HEK293 (cell line): ENCODE results near the gene TMEM247.
A peak's percentile ranks its signal among the peaks of the same experiment; 100 is the strongest.

Experiments used
- CTCF ChIA-PET: fragments of 350-600 bp; formaldehyde crosslinking; extraction: SDS; loops from one replicate; lab custom pipeline; 2021; ENCODE audit warnings: antibody characterized with exemption; lab: Yijun Ruan, JAX
- POLR2A ChIA-PET: fragments of 300-600 bp; formaldehyde crosslinking; extraction: SDS; loops from one replicate; lab custom pipeline; 2020; ENCODE audit warnings: antibody characterized with exemption, inconsistent platforms; lab: Yijun Ruan, JAX
- H3K27ac ChIP-seq: fragments of 200-500 bp; sonication (Bioruptor generic); 2 replicates; pipeline ENCODE4 v1.5.1; 2014; ENCODE audit warnings: low read depth, low read length, control low read depth, inconsistent platforms; ENCODE audit errors: extremely low read depth
- H3K36me3 ChIP-seq, 2 experiments: fragments of 200-500 bp in 1 of 2; sonication (Bioruptor generic) in 1 of 2; 1 replicate in 1 of 2; 2 replicates in 1 of 2; pipeline ENCODE4 v1.5.1; 2014 to 2017; ENCODE audit warnings: inconsistent platforms in 2 of 2, low read length in 2 of 2; ENCODE audit not compliant: control insufficient read depth in 2 of 2, insufficient read depth in 1 of 2
- H3K4me1 ChIP-seq: fragments of 200-500 bp; sonication (Bioruptor generic); 2 replicates; pipeline ENCODE4 v1.5.1; 2014; ENCODE audit warnings: mild to moderate bottlenecking, low read length, inconsistent platforms; ENCODE audit not compliant: control insufficient read depth, insufficient read depth
- H3K4me3 ChIP-seq: 2 replicates; pipeline ENCODE4 v1.5.1; 2011; ENCODE audit warnings: low read depth, mild to moderate bottlenecking, control low read depth, low read length, moderate library complexity
- H3K9me3 ChIP-seq: fragments of 200-500 bp; sonication (Bioruptor generic); 2 replicates; pipeline ENCODE4 v1.5.1; 2014; ENCODE audit warnings: low read depth, low read length, inconsistent platforms; ENCODE audit not compliant: control insufficient read depth, insufficient read depth
- BCL11A ChIP-seq: fragments of 450-650 bp; formaldehyde crosslinking; IDR thresholded peaks from 2 replicates; pipeline ENCODE4 v1.5.1; 2016; ENCODE audit warnings: low read depth, missing biosample characterization, missing genetic modification characterization
- GFI1B ChIP-seq: fragments of 450-650 bp; formaldehyde crosslinking; IDR thresholded peaks from 2 replicates; pipeline ENCODE4 v1.5.1; 2016; ENCODE audit warnings: missing biosample characterization, missing genetic modification characterization
- HOXC10 ChIP-seq: sonication (generic); formaldehyde crosslinking; IDR thresholded peaks from 2 replicates; pipeline ENCODE4 v1.8.1; 2023; ENCODE audit warnings: mild to moderate bottlenecking, missing genetic modification reagents
- ZFP69B ChIP-seq: fragments of 450-650 bp; formaldehyde crosslinking; IDR thresholded peaks from 2 replicates; pipeline ENCODE4 v1.5.1; 2016; ENCODE audit warnings: missing biosample characterization, missing genetic modification characterization
- ZNF133 ChIP-seq: fragments of 450-650 bp; formaldehyde crosslinking; IDR thresholded peaks from 2 replicates; pipeline ENCODE4 v1.5.1; 2016; ENCODE audit warnings: missing biosample characterization, missing genetic modification characterization
- ZNF138 ChIP-seq: fragments of 450-650 bp; formaldehyde crosslinking; IDR thresholded peaks from 2 replicates; pipeline ENCODE4 v1.5.1; 2016; ENCODE audit warnings: missing biosample characterization, missing genetic modification characterization, borderline replicate concordance
- ZNF157 ChIP-seq: fragments of 450-650 bp; formaldehyde crosslinking; IDR thresholded peaks from 2 replicates; pipeline ENCODE4 v1.5.1; 2016; ENCODE audit warnings: missing biosample characterization, missing genetic modification characterization
- ZNF211 ChIP-seq: fragments of 450-650 bp; formaldehyde crosslinking; IDR thresholded peaks from 2 replicates; pipeline ENCODE4 v1.5.1; 2016; ENCODE audit warnings: low read depth, missing biosample characterization, missing genetic modification characterization
- ZNF266 ChIP-seq: fragments of 450-650 bp; formaldehyde crosslinking; IDR thresholded peaks from 2 replicates; pipeline ENCODE4 v1.5.1; 2016; ENCODE audit warnings: missing biosample characterization, missing genetic modification characterization, low read depth
- ZNF311 ChIP-seq: fragments of 450-650 bp; formaldehyde crosslinking; IDR thresholded peaks from 2 replicates; pipeline ENCODE4 v1.5.1; 2017; ENCODE audit warnings: missing biosample characterization, missing genetic modification characterization, borderline replicate concordance
- ZNF404 ChIP-seq: fragments of 450-650 bp; formaldehyde crosslinking; IDR thresholded peaks from 2 replicates; pipeline ENCODE4 v1.5.1; 2017; ENCODE audit warnings: missing biosample characterization, missing genetic modification characterization
- ZNF488 ChIP-seq: fragments of 450-650 bp; formaldehyde crosslinking; IDR thresholded peaks from 2 replicates; pipeline ENCODE4 v1.5.1; 2016; ENCODE audit warnings: missing biosample characterization, missing genetic modification characterization
- ZNF610 ChIP-seq: fragments of 450-650 bp; formaldehyde crosslinking; IDR thresholded peaks from 2 replicates; pipeline ENCODE4 v1.5.1; 2016; ENCODE audit warnings: missing biosample characterization, missing genetic modification characterization, borderline replicate concordance
- ZNF623 ChIP-seq: fragments of 450-650 bp; formaldehyde crosslinking; IDR thresholded peaks from 2 replicates; pipeline ENCODE4 v1.5.1; 2016; ENCODE audit warnings: missing biosample characterization, missing genetic modification characterization
- ZNF645 ChIP-seq: fragments of 450-650 bp; formaldehyde crosslinking; IDR thresholded peaks from 2 replicates; pipeline ENCODE4; 2016; ENCODE audit warnings: missing biosample characterization, missing genetic modification characterization
- ZNF654 ChIP-seq: fragments of 450-650 bp; formaldehyde crosslinking; IDR thresholded peaks from 2 replicates; pipeline ENCODE4 v1.5.1; 2016; ENCODE audit warnings: low read depth, missing biosample characterization, missing genetic modification characterization
- ZNF660 ChIP-seq: fragments of 450-650 bp; IDR thresholded peaks from 2 replicates; pipeline ENCODE4 v1.5.1; 2018; ENCODE audit warnings: missing biosample characterization, mild to moderate bottlenecking, missing genetic modification characterization
- ZNF692 ChIP-seq: fragments of 450-650 bp; formaldehyde crosslinking; IDR thresholded peaks from 2 replicates; pipeline ENCODE4 v1.5.1; 2016; ENCODE audit warnings: missing biosample characterization, missing genetic modification characterization
- ZNF701 ChIP-seq: fragments of 450-650 bp; formaldehyde crosslinking; IDR thresholded peaks from 2 replicates; pipeline ENCODE4 v1.5.1; 2016; ENCODE audit warnings: missing biosample characterization, missing genetic modification characterization
- ZNF791 ChIP-seq: fragments of 450-650 bp; formaldehyde crosslinking; IDR thresholded peaks from 2 replicates; pipeline ENCODE4 v1.5.1; 2016; ENCODE audit warnings: missing biosample characterization, missing genetic modification characterization

Gene TMEM247

GRCh38 chr2:46508759-46509158, 29.4 kb downstream of the TMEM247 start:
- TF ChIP-seq ZNF138 (tag by site-specific recombination) (no peak), ZNF157 (tag by site-specific recombination) (no peak), GFI1B (no peak), ZFP69B (tag by site-specific recombination) (no peak), ZNF488 (tag by site-specific recombination) (no peak), ZNF623 (tag by site-specific recombination) (peak; percentile 77), ZNF133 (tag by site-specific recombination) (no peak), ZNF791 (tag by site-specific recombination) (no peak)
- H3K36me3 ChIP-seq = no peaks in the 10 kb centered on the region
- no peak overlapping the region for H3K27ac ChIP-seq
- H3K9me3 ChIP-seq = no peaks in the 10 kb centered on the region
- ChIA-PET CTCF (no interaction called here), POLR2A (no interaction called here)
- H3K4me1 ChIP-seq = no peaks in the 10 kb centered on the region
- no peak overlapping the region for H3K4me3 ChIP-seq

GRCh38 chr2:46509804-46510203, 30.4 kb downstream of the TMEM247 start:
- no peak overlapping the region for H3K27ac ChIP-seq
- H3K36me3 ChIP-seq = no peaks in the 10 kb centered on the region
- no peaks in the 10 kb centered on the region for H3K9me3 ChIP-seq
- CTCF ChIA-PET = interaction anchor here (1.2 kb wide), 1 partner anchor 28 kb away, joined by 3 read pairs; no protein-coding TSS in a partner anchor
- H3K4me3 ChIP-seq = no peak overlapping the region
- POLR2A ChIA-PET = no interaction called here
- no peak for TF ChIP-seq ZNF266 (tag by site-specific recombination)
- no peaks in the 10 kb centered on the region for H3K4me1 ChIP-seq

GRCh38 chr2:46510598-46511177, 31.3 kb downstream of the TMEM247 start:
- Histone ChIP-seq H3K4me3 (no peak overlapping the region), H3K4me1 (no peaks in the 10 kb centered on the region), H3K27ac (no peak overlapping the region), H3K9me3 (no peaks in the 10 kb centered on the region), H3K36me3 (no peaks in the 10 kb centered on the region)
- TF ChIP-seq ZNF404 (tag by site-specific recombination) (no peak), ZNF311 (tag by site-specific recombination) (no peak), BCL11A (tag by site-specific recombination) (no peak), ZNF211 (no peak), ZNF610 (no peak), ZNF692 (no peak), ZNF660 (tag by site-specific recombination) (no peak), HOXC10 (CRISPR knock-in tag) (no peak), ZNF645 (tag by site-specific recombination) (no peak), ZNF701 (tag by site-specific recombination) (no peak), ZNF157 (tag by site-specific recombination) (no peak), ZNF654 (no peak)
- ChIA-PET POLR2A (no interaction called here), CTCF (interaction anchor here (1.2 kb wide), 1 partner anchor 27 kb away, joined by 3 read pairs; no protein-coding TSS in a partner anchor)
